Lower lobe of right lung (tissue), 2 donors: ENCODE results near the gene GABRR1. TPM values are rescaled to one million over a fixed set of nuclear protein-coding genes. Genes with fewer than 3 reads are reported as not detected.

ENCODE experiments used
- ATAC-seq, 2 donors: fragments of 200-7000 bp; cut with Tn5 transposase; one replicate each; pipeline ENCODE4 v1.9.1; 2020 to 2022; ENCODE audit warnings: mild to moderate bottlenecking in 2 of 2, moderate library complexity in 2 of 2
- DNase-seq: peaks from one replicate; pipeline ENCODE4 v3.0.0-alpha.2; 2020
- H3K27ac ChIP-seq: fragments of 200-600 bp; one replicate; pipeline ENCODE4 v1.8.0; 2022
- H3K27me3 ChIP-seq: fragments of 200-600 bp; one replicate; pipeline ENCODE4 v1.8.0; 2022; ENCODE audit warnings: low read depth
- H3K36me3 ChIP-seq: fragments of 200-600 bp; one replicate; pipeline ENCODE4 v1.8.0; 2022; ENCODE audit warnings: mild to moderate bottlenecking
- H3K4me1 ChIP-seq: fragments of 200-600 bp; one replicate; pipeline ENCODE4 v1.8.0; 2022
- H3K4me3 ChIP-seq: fragments of 200-600 bp; one replicate; pipeline ENCODE4 v1.8.0; 2022; ENCODE audit warnings: mild to moderate bottlenecking
- H3K9me3 ChIP-seq: fragments of 200-600 bp; one replicate; pipeline ENCODE4 v1.8.0; 2022
- CTCF ChIP-seq: fragments of 200-600 bp; IDR thresholded peaks from one replicate; pipeline ENCODE4 v1.8.0; 2022; ENCODE audit warnings: antibody characterized with exemption, mild to moderate bottlenecking
- intact Hi-C: fragments of 100-400 bp; cut with DNase I; formaldehyde crosslinking; loops from one replicate; pipeline ENCODE4 v1.11.0; 2022
- total RNA-seq: library from RNA; stranded (reverse); fragmentation: NEBNext Ultra II Directional; extraction: Animal tissue kit (Norgen Biotek cat#: 25700); gene quantifications from one replicate; pipeline ENCODE4 v1.2.1, GENCODE V29; 2021
- donor health status: DM: no; HTN: yes; CAD: no; lungs with severe emphysema.

Gene GABRR1
- total RNA-seq, 1 donor from 2014 or later: not detected

- Histone ChIP-seq H3K9me3 (no peaks in the 10 kb centered on the region), H3K4me1 (peaks cover 5% of the 10 kb centered on the region), H3K36me3 (no peaks in the 10 kb centered on the region), H3K4me3 (no peak overlapping the region), H3K27ac (no peak overlapping the region), H3K27me3 (no peaks in the 10 kb centered on the region)
- no peak for DNase-seq
- intact Hi-C loops: no loop called here
- peak; percentile 34 to 42 for ATAC-seq
- TF ChIP-seq CTCF: no peak
Observed at GRCh38 chr6:89140347-89141156, 76.6 kb downstream of the GABRR1 start.

- no peaks in the 10 kb centered on the region for H3K27me3 ChIP-seq
- ATAC-seq (no peak), DNase-seq (no peak)
- intact Hi-C loops: no loop called here
- no peaks in the 10 kb centered on the region for H3K9me3 ChIP-seq
- H3K4me1 ChIP-seq: no peaks in the 10 kb centered on the region
- H3K4me3 ChIP-seq: no peak overlapping the region
- H3K36me3 ChIP-seq: no peaks in the 10 kb centered on the region
- no peak overlapping the region for H3K27ac ChIP-seq
- TF ChIP-seq CTCF: no peak
Observed at GRCh38 chr6:89139509-89140346, 77.4 kb downstream of the GABRR1 start.

GRCh38 chr6:89138173-89138572 is 79.0 kb downstream of the GABRR1 start:
- no peak for ATAC-seq

GRCh38 chr6:89134723-89135122 is 82.4 kb downstream of the GABRR1 start:
- Histone ChIP-seq H3K9me3 (no peaks in the 10 kb centered on the region), H3K27ac (no peak overlapping the region), H3K4me3 (no peak overlapping the region), H3K27me3 (no peaks in the 10 kb centered on the region), H3K4me1 (no peaks in the 10 kb centered on the region), H3K36me3 (no peaks in the 10 kb centered on the region)
- intact Hi-C loops: no loop called here
- ATAC-seq: no peak
- TF ChIP-seq CTCF: no peak
- no peak for DNase-seq

More at GRCh38 chr6:89138173-89138572, 79.0 kb downstream of the GABRR1 start:
- H3K4me3 ChIP-seq: no peak overlapping the region
- DNase-seq: no peak
- H3K9me3 ChIP-seq: no peaks in the 10 kb centered on the region
- TF ChIP-seq CTCF: no peak
- no peak overlapping the region for H3K27ac ChIP-seq
- no peaks in the 10 kb centered on the region for H3K27me3 ChIP-seq
- intact Hi-C loops: no loop called here
- H3K36me3 ChIP-seq: no peaks in the 10 kb centered on the region
- no peaks in the 10 kb centered on the region for H3K4me1 ChIP-seq

- Histone ChIP-seq H3K9me3 (no peaks in the 10 kb centered on the region), H3K4me1 (no peaks in the 10 kb centered on the region), H3K36me3 (no peaks in the 10 kb centered on the region), H3K27me3 (no peaks in the 10 kb centered on the region), H3K4me3 (no peak overlapping the region), H3K27ac (no peak overlapping the region)
- intact Hi-C loops: no loop called here
- no peak for TF ChIP-seq CTCF
- DNase-seq: no peak
- ATAC-seq: no peak
Observed at GRCh38 chr6:89133981-89134380, 83.2 kb downstream of the GABRR1 start.
